GM19240 (cell line): ENCODE measurements around the gene ARHGAP30.
"Not testable (repeated sequence)": the region's sequence is repeated elsewhere in the genome, so short reads cannot be mapped to it uniquely, and the experiment has no call there.

ENCODE experiments used
- DNase-seq: peaks from one replicate; pipeline ENCODE4 v3.0.0; 2011; ENCODE audit warnings: low spot score; ENCODE audit not compliant: insufficient read length

The ARHGAP30 gene

DNA sequence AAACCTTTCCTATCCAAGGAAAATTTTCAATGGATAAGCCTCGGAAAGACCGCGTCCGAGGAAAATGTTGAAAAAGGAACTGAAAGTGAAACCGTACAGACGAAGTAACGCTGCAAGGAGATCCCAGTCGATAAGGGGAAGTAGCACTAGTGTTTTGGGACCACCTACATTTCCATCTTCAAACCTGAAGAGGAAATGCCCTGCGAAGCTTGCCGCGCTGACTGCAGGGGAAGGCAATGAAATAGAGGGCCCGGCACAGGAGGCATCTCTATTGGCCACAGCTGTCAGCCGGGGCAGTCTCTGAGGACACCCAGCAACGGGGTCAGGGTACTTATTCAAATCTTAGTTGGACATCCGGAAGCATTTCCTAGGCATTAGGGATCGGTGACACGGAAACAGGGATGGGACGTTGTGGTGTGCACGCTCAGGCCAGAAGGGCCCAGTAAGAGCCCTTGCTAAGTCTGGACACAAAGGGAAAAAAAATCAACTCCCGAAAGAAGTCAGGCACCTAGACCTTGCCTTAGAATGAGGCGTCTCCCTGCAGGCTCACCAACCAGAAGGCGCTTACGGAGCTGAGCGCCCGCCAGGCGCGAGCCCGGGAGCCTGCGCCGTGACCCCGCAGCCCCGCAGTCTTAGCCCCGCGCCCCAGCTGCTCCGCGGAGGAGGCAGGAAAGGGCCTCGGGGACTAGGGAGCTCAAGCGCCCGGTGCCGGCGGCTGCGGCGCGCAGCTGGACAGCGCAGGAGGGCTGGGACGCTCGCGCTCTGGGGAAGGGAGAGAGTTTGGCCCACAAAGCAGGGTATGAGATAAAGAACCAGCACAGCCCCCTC lies 24.6 kb downstream of the ARHGAP30 start:
- DNase-seq, result no peak

DNA sequence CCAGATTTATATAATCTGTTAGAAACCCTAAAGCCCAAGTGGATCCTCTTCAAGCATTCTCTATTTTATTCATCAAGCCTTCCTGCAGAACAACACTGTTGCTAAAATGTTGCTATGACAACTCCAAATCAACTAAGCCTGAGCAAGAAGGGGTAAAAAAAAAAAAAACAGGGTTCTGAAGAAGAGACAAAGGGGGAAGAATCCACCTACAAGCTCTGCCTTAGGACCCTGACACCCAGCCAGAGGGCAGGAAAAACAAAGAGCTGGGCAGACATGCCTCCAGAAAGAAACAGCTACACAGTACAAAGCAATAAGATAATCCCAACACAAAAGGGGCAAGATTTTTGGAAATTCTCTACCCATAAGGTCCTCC lies 25.2 kb downstream of the ARHGAP30 start:
- DNase-seq, result no peak

DNA sequence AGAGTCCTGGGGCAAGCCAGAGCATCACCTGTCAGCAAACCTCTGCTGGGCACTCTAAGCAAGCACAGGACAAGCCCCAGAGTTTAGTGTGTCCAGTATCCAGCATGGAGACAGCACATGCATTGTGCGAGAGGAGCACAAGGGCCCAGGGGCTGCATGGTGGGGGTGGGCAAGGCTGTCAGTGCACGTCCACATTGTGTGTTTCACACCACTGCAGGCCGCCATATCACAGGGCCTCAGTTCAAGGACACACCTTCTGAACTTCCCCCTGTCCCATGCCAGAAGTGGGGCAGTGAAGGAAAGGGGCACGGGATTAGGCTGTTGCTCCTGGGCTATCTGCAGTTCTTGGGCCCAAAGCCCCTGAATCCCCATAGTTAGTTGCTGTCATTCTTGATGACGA lies 30.1 kb downstream of the ARHGAP30 start:
- no peak for DNase-seq

DNA sequence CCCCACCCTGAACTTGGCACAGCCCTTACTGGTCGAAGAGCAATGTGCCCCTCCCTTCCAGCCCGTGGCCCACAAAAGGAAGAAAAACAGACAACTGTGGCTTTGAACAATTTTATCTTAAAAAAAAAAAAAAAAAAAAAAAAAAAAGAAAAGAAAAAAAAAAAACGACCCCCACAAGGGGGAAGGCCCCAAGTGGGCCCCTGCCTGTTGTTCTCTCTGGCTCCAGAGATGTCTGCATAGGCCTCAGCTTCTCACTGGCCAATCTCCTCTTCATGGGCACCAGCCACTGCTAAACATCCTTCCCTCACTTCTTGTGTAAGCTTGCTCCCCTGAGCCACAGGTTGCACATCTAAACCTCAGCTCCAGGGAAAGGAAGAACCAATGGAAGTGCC lies 30.5 kb downstream of the ARHGAP30 start:
- no peak for DNase-seq

DNA sequence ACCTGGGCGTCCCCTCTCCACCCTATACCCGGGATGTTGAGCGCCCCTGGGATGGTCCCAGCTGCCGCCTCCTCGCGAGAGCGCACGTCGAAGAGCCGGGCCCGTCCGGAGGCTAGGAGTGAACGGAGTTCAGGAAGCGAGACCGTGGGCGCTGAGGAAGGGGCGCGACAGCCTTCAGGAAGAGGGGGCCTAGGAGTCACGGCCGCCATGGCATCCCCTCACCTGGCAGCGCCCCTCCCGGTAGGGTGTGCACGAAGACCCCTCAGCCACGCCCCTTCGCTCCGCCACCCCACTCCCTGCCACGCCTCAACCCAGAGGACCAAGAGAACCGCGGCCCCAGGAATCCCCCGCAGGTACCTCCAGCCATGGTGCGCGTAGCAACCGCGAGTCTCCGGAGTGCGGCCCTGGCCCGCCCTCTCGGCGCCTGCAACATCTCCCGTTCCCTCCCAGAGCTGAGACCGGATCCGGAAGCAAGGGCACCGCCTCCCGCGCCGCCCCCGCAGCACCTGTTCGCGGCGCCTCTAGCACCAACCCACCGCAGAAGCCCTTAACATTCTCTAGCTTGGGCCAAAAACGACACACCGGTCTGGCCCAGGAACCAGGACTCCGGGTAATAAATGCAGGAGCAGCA lies 31.1 kb downstream of the ARHGAP30 start, which contains the start of gene TSTD1:
Gene TSTD1 (minus strand): TSS at position 442 of the 631 bp plus-strand sequence. CDS start 75 bp downstream, at position 367.
- peak; percentile 90 for DNase-seq

DNA sequence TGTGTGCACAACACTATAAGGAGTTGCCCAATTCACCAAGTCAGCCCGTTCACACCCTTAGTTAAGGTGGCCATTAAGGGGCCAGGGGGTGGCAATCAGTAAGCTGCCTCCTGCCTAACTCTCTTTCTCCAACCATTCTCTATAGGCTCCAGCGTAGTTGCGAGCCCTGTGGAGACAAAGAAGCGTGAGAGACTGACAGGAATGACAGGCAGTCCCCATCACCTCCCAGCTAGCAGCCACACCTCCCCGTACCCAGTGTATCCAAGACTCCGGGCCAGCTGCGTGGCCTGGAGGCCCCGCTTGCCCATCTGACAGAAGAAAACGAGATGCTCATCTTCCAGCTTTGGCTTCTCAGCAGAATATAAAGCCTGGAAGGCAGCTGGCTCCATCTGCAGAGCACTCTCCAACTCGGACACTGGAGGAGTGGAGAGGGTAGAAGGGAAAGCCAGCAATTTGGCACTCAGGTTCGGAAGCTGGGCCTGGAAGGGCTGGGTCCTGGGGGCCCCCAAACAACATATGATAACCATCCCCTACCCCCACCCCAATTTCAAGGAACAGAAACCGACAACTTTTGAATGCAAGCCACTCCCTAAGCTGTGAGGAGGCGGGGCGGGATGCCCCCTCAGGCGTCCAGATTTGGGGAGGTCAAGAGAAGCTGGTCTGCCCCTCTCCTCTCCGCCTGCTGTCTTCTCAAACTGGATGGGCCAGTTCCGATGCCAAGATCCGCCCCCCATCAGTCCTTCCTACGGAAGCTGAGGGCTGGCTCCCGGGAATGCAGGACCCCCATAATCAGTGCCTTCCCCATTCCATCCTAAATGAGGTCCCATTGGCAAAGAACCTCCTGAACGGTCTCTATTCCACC lies 31.8 kb downstream of the ARHGAP30 start:
- no peak for DNase-seq

DNA sequence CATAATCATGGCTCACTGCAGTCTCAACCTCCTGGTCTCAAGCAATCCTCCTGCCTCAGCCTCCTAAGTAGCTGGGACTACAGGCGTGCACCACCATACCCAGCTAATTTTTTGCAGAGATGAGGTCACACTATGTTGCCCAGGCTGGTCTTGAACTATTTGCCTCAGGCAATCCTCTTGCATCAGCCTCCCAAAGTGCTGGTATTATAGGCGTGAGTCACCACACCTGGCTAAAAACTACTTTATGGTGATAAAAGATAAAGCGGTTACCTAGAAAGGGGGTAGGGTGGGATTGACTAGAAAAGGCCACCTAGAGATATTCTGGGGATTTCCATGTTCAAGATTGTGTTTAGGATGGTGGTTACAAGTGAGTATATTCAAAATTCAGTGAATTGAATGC lies 35.9 kb downstream of the ARHGAP30 start:
- DNase-seq, result no peak

DNA sequence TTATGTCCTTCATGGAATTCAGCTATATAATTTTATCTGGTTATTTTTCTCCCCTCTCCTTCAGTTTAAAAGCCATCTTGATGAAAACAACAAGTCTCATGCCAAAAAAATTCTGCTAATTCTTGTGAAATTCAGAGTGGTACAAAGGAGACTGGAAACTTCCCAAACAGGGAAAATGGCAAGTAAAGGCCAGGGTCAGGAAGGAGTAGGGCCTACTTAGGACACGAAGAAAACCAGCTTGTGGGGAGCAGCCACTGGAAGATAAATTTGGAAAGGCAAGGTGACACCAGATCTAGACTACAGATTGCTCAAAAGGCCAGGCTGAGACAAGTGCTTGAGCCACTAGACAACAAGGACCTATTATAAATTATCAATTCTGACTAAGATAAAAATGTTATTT lies 37.3 kb downstream of the ARHGAP30 start:
- no peak for DNase-seq

DNA sequence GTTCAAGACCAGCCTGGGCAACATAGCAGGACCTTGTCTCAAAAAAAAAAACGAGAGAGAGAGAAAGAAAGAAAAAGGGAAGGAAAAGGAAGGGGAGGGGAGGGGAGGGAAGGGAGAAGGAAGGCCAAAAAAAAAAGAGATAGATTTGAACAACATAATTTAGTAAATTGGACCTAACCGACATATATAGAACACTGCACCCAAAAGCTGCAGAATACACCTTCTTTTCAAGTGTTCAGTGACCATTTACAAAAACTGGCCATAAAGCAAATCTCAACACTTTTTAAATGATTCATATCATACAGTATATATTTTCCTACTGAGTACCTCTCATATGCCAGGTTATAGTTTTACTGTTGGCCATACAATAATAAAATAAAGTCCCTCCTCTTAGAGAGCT lies 37.8 kb downstream of the ARHGAP30 start:
- no peak for DNase-seq

DNA sequence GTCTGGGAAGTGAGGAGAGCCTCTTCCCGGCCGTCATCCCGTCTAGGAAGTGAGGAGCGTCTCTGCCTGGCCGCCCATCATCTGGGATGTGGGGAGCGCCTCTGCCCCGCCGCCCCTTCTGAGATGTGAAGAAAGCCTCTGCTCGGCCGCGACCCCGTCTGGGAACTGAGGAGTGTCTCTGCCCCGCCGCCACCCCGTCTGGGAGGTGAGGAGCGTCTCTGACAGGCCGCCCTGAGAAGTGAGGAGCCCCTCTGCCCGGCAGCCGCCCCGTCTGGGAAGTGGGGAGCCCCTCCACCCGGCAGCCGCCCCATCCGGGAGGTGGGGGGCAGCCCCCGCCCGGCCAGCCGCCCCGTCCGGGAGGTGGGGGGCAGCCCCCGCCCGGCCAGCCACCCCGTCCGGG lies 40.2 kb downstream of the ARHGAP30 start:
- DNase-seq, result not testable (repeated sequence)

DNA sequence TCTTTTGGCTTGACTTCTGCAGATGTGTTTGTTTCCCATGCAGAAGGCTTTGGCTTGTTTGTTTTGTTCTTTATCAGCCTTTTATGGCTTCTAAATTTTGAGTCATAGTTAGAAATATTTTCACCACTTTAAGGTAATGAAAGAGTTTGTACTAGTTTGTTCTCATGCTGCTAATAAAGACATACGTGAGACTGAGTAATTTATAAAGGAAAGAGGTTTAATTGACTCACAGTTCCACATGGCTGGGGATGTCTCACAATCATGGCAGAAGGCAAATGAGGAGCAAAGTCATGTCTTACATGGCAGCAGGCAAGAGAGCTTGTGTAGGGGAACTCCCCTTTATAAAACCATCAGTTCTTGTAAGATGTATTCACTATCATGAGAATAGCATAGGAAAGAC lies 42.7 kb downstream of the ARHGAP30 start:
- DNase-seq, result not testable (repeated sequence)

DNA sequence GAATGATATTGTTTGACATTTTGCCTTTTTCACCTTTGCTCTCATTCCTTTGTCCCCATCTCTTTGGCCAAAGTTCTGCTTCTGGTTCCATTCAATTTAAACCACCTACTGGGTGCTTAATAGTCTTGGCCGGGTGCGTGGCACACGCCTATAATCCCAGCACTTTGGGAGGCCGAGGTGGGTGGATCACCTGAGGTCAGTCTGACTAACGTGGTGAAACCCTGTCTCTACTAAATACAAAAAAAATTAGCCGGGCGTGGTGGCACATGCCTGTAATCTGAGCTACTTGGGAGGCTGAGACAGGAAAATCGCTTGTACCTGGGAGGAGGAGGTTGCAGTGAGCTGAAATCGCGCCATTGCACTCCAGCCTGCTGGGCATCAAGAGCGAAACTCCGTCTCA lies 47.3 kb downstream of the ARHGAP30 start:
- not testable (repeated sequence) for DNase-seq

DNA sequence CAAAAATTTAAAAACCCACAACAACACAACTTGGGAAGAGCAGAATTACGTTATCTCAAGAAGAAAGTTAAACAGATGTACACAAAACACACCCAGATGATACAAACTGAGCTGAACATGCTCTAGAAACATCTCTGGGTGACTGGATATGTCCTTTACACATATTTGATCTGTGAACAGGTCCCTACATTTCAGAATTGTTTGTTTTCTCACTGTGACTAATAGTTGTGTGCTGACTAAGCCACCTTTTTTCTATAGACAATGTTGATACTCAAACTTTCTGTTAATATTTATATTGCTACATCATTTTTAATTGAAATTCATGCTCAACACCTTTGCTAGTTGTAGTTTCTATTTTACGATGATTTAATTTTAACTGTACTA lies 47.7 kb downstream of the ARHGAP30 start:
- no peak for DNase-seq

DNA sequence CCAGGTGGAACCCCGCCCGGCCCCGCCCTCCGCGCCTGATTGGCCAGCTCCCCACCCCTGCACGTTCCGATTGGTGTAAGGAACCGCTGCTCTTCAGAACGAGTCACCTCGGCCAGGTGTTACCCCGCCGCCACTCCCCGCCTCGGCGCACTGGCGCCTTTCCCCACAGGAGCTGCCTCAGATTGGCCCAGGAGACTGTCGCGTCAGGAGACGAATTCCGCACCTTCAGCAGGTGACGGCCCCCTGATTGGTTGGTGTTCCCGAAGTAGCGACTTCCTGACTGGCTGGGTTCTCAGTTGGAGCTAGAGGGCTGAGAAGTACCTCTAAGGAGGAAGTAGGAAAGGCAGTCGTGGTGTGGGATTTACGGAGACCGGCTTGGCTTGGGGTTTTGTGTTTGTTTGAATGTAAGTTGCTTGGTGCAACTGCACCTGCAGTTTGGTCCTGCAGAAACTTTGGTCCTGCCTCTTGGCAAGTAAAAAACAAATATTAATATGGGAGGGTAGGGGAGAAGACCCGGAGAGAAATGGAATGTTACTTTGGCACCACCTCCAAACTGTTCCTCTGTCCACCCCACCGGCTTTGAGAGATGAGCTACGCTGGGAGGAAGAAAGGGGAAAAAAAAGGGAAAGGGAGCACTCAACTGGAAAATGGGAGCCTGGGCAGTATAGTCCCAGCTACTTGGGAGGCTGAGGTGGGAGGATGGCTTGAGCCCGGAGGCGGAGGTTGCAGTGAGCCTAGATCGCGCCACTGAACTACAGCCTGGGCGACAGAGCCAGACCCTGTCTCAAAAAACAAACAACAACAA lies 48.3 kb downstream of the ARHGAP30 start:
- DNase-seq, result peak; percentile 87

DNA sequence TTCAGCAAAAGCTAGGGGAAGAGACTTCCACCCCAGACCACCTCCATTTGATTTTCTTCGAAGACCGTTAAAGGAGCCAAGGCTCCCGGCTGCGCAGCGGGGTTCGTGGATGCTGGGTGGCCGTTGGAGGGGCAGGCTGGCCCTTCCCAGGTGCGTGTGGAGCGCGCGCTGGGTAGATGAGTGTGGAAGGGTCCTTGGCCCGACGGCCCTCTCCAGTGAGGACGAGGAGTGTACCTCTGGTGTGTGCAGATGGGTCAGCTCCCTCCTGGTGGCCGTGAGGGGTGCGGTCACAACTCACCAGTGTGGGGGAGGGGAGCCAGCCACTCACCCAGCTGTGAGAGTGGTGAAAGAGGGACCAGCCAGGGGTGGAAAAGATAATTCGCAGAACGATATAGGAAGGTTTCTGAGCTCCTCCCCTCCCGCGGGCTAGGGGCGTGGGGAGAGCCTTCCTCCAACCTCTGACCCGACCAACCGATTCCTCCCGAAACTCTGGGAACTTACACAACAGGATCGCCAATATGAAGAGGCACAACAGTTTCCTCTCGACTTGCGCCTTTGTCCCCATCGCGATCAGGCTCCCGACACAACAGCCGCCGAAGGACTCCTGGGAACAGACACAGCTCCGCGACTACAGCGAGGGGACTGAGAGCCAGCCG lies 49.1 kb downstream of the ARHGAP30 start, which contains the start of gene F11R:
Gene F11R (minus strand): TSS at position 644 of the 656 bp plus-strand sequence. CDS start 79 bp downstream, at position 565.
- DNase-seq, result no peak

DNA sequence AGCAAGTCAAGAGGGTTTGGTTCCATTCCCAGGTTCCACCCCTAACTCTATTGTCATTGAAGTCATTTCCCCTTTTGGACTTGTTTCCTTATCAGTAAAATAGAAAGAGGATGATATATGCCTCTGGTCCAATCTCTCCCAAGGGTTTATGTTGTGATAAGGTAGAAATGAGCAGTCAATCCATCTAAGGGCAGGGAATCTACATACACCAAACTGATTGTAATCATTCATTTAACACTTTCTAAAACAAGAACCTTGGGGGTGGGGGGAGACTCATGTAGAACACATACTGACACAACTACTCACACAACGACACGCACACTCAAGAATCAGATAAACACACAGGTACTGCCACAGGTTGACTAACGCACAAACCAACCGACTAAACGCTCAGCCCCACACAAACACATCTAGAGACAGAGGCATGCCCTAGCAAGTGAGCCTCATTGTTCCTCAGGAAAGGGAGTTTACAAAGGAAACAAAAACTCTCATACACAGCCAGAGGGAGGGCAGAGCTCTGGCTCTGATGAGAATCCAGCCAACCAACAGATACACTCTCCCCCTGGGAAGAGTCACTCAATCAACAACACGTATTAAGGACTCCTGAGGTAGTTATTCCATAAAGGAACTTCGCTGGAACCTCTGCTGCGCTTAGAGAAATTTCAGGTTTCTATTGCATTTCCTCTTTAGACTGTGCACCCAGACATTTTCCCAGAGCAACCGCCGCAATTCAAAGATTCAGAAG lies 49.8 kb downstream of the ARHGAP30 start:
- DNase-seq, result no peak

DNA sequence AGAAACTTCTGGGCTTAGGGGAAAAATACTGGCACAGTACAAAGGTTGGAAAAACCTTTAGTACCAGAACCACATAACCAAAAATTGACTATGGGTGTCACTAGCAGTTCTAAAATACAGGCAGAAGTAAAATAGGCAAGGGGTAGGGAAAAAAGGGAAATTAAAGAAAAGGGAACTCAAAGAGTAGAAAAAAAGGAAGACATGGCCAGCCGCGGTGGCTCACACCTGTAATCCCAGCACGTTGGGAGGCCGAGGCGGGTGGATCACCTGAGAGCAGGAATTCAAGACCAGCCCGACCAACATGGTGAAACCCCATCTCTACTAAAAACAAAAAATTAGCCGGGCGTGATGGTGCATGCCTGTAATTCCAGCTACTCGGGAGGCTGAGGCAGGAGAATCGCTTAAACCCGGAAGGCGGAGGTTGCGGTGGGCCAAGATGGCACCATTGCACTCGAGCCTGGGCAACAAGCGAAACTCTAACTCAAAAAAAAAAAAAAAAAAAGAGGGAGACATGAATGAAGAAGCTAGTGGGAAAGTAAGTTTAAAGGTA lies 50.5 kb downstream of the ARHGAP30 start:
- not testable (repeated sequence) for DNase-seq

DNA sequence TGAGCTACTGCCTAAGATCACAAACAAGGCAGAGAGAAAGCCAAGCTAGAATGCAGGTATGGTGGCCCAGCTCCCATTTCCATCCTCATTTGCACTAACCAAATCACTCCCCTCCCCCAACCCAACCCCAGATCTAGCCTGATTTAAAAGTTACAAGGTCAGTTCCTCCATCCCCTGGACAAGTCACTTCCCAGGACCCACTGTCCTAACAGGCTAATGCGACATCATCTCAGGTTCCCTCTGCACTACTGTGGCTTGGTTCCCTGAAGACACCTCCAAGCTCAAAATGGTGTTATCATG lies 51.1 kb downstream of the ARHGAP30 start:
- no peak for DNase-seq

DNA sequence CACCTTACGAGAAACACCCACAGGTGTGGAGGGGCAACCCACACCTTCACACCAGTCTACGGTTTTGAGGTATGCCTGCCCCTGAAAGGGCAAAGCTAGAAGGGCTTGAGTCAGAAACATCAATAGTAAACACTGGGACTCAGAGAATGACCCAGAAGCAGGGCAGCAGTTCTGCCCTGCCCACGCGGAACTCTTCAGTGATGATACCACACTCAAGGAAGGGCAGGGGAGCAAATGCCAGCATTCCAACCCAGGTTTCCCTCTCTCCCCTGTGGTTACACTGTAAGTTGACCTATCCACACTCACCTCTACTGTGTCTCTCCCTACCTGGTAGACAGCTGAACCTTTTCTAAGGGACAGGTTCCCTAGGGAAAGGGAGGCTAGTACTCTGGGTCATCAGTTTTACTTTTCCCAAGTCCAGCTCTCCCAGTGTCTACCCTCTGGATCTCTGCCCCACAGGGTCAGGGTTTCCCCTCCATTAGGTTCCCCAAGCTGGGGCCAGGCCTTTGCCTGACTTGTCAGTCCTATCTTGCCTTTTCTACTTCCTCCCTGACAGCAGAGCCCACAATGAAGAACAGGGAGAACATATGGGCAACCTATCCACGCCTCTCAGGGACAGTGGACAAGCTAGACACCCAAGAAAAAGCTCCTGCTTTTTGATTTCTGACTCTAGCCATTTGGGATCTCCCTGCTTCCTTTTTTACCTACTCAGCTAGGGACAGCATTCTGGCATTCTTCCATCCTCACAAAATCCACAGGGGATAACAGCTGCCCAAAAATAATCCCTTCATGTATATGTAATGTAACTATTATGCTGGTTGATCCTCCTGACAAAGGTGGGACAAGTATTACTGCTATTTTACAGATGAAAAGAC lies 51.7 kb downstream of the ARHGAP30 start:
- DNase-seq, result no peak
